Lung (tissue), 12 donors: ENCODE data around the gene OXER1. TPM values are rescaled to one million over a fixed set of nuclear protein-coding genes. Genes with fewer than 3 reads are reported as not detected.

Experiments
- ATAC-seq: fragments of 200-7000 bp; cut with Tn5 transposase; one replicate; pipeline ENCODE4 v1.9.1; 2020; ENCODE audit warnings: moderate number of reproducible peaks; ENCODE audit not compliant: insufficient read depth, low FRiP score
- DNase-seq, 3 donors: peaks; one replicate each; pipeline ENCODE4 v3.0.0-alpha.2; 2013 to 2017
- H3K27ac ChIP-seq, 2 donors: one replicate each; pipeline ENCODE4 v1.5.1; 2013; ENCODE audit warnings: mild to moderate bottlenecking in 2 of 2, moderate library complexity in 2 of 2, control low read depth in 1 of 2, inconsistent platforms in 1 of 2, low read depth in 1 of 2, low read length in 1 of 2
- H3K27me3 ChIP-seq, 3 donors: one replicate each; pipeline ENCODE4 v1.5.1; 2013; ENCODE audit warnings: low read length in 2 of 3; ENCODE audit not compliant: control insufficient read depth in 3 of 3, insufficient read depth in 3 of 3
- H3K36me3 ChIP-seq, 4 donors: one replicate each; pipeline ENCODE4 v1.5.1; 2013; ENCODE audit warnings: low read length in 4 of 4, mild to moderate bottlenecking in 1 of 4, moderate library complexity in 1 of 4; ENCODE audit not compliant: control insufficient read depth in 4 of 4, insufficient read depth in 4 of 4
- H3K4me1 ChIP-seq, 5 donors: one replicate each; pipeline ENCODE4 v1.5.1; 2013; ENCODE audit warnings: low read length in 5 of 5, mild to moderate bottlenecking in 2 of 5, moderate library complexity in 1 of 5; ENCODE audit not compliant: control insufficient read depth in 5 of 5, insufficient read depth in 5 of 5
- H3K4me3 ChIP-seq: one replicate; pipeline ENCODE4 v1.5.1; 2013; ENCODE audit warnings: mild to moderate bottlenecking, control low read depth, moderate library complexity
- H3K9ac ChIP-seq, 2 donors: one replicate each; pipeline ENCODE4 v1.5.1; 2013; ENCODE audit warnings: low read length in 2 of 2, control low read depth in 1 of 2; ENCODE audit not compliant: insufficient read depth in 1 of 2
- H3K9me3 ChIP-seq, 4 donors: one replicate each; pipeline ENCODE4 v1.5.1; 2013; ENCODE audit warnings: low read length in 3 of 4, mild to moderate bottlenecking in 1 of 4, moderate library complexity in 1 of 4; ENCODE audit not compliant: control insufficient read depth in 4 of 4, insufficient read depth in 3 of 4
- WGBS, 2 donors: extraction: QIAGEN DNeasy Blood & Tissue Kit; methylation state at CpG; one replicate each; pipeline ENCODE4 v1.1.7; 2013; 5-methylcytosine and 5-hydroxymethylcytosine counted together
- polyA plus RNA-seq, 2 donors: library from polyadenylated mRNA; stranded (reverse); fragments of 200-250 nt; gene quantifications; one replicate each; pipeline ENCODE4 v1.2.1, GENCODE V29; 2013
- total RNA-seq, 2 donors: library from RNA; depleted of rRNA in 1 of 2; stranded (reverse); fragments of >200 nt in 1 of 2; gene quantifications; one replicate each; pipeline ENCODE4 v1.2.1, GENCODE V29; 2014 to 2021
- TF ChIP-seq, protein P1 (sequence below): IDR thresholded peaks from 2 replicates; pipeline ENCODE4 v1.5.1; 2012; ENCODE audit warnings: mild to moderate bottlenecking; ENCODE audit errors: control extremely low read depth, extremely low read depth
- donor health status: control.
- donor health status: control.
- donor health status: Bipolar disorder and iron deficiency.
- donor health status: healthy.
- donor health status: DM: yes; HTN: yes; CAD: no.

The OXER1 gene
- total and polyA plus RNA-seq, 4 donors, result 0.59 to 2.1 (median 1.6) TPM

GRCh38 chr2:42784204-42784880, 20.4 kb upstream of the OXER1 start:
- Histone ChIP-seq H3K4me3 (no peak overlapping the region), H3K27me3 (no peaks in the 10 kb centered on the region), H3K36me3 (peaks cover 0 to 36% (median 3%) of the 10 kb centered on the region in 4 donors), H3K27ac (no peak overlapping the region), H3K9ac (no peak overlapping the region), H3K4me1 (no peaks in the 10 kb centered on the region), H3K9me3 (peaks cover 0 to 2% (median under 1%) of the 10 kb centered on the region in 4 donors)
- WGBS, 2 donors, result 78 to 94% methylated on average over 6 to 7 of the region's 7 CpGs
- TF ChIP-seq, protein P1, sequence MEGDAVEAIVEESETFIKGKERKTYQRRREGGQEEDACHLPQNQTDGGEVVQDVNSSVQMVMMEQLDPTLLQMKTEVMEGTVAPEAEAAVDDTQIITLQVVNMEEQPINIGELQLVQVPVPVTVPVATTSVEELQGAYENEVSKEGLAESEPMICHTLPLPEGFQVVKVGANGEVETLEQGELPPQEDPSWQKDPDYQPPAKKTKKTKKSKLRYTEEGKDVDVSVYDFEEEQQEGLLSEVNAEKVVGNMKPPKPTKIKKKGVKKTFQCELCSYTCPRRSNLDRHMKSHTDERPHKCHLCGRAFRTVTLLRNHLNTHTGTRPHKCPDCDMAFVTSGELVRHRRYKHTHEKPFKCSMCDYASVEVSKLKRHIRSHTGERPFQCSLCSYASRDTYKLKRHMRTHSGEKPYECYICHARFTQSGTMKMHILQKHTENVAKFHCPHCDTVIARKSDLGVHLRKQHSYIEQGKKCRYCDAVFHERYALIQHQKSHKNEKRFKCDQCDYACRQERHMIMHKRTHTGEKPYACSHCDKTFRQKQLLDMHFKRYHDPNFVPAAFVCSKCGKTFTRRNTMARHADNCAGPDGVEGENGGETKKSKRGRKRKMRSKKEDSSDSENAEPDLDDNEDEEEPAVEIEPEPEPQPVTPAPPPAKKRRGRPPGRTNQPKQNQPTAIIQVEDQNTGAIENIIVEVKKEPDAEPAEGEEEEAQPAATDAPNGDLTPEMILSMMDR, result no peak
- DNase-seq, result peak in 1 of 3 donors; percentile 6
- no peak for ATAC-seq

DNA sequence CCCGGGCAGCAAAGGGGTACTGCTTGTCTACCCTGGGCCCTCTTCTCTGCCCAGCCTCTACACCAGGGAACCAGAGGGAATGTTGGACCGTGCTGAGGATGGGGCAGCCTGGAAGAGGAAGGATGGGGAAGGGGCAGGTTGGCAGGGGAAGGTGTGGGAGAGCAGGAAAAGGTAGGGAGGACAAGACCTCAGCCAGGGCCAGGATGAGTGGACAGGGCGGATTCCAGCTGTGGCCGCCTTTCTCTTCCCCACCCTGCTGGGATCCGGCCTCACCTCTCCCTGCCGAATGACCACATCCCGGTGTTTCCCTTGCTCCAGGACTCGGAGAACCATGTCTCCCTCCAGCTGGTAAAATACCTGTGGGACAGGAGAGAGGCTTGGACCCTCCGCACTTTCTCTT, 19.6 kb upstream of the OXER1 start:
- Histone ChIP-seq H3K4me1 (no peaks in the 10 kb centered on the region), H3K36me3 (peaks cover 0 to 36% (median 5%) of the 10 kb centered on the region in 4 donors), H3K27me3 (no peaks in the 10 kb centered on the region), H3K4me3 (no peak overlapping the region), H3K27ac (no peak overlapping the region), H3K9me3 (peaks cover 0 to 2% (median under 1%) of the 10 kb centered on the region in 4 donors), H3K9ac (no peak overlapping the region)
- TF ChIP-seq, protein P1, result no peak
- WGBS, 2 donors, result 90 to 98% methylated on average over 9 of the region's 9 CpGs
- DNase-seq (peak in 1 of 3 donors; percentile 6), ATAC-seq (no peak)

- Histone ChIP-seq H3K27me3 (no peaks in the 10 kb centered on the region), H3K4me3 (no peak overlapping the region), H3K36me3 (peaks cover 0 to 31% (median 7%) of the 10 kb centered on the region in 4 donors), H3K27ac (no peak overlapping the region), H3K4me1 (no peaks in the 10 kb centered on the region), H3K9me3 (peaks cover 0 to 2% (median under 1%) of the 10 kb centered on the region in 4 donors), H3K9ac (no peak overlapping the region)
- TF ChIP-seq, protein P1, result no peak
- WGBS, 2 donors, result 90 to 96% methylated on average over 1 of the region's 1 CpG
- ATAC-seq (no peak), DNase-seq (no peak)
These were observed 17.2 kb upstream of the OXER1 start for GRCh38 chr2:42781181-42781580.
